HEK293 (cell line): ENCODE measurements around the gene DMAC2L.

Experiments used
- FEZF1 ChIP-seq: fragments of 450-650 bp; formaldehyde crosslinking; IDR thresholded peaks from 2 replicates; pipeline ENCODE4 v1.5.1; 2016; ENCODE audit warnings: missing biosample characterization, missing genetic modification characterization
- GLI2 ChIP-seq: fragments of 450-650 bp; formaldehyde crosslinking; IDR thresholded peaks from 2 replicates; pipeline ENCODE4; 2017; ENCODE audit warnings: missing biosample characterization, missing genetic modification characterization, low read depth, borderline replicate concordance
- GLI4 ChIP-seq: fragments of 450-650 bp; formaldehyde crosslinking; IDR thresholded peaks from 2 replicates; pipeline ENCODE4 v1.5.1; 2016; ENCODE audit warnings: missing biosample characterization, missing genetic modification characterization
- GLIS2 ChIP-seq: fragments of 450-650 bp; formaldehyde crosslinking; IDR thresholded peaks from 2 replicates; pipeline ENCODE4 v1.5.1; 2016; ENCODE audit warnings: missing biosample characterization, missing genetic modification characterization
- HOXA7 ChIP-seq: sonication (generic); formaldehyde crosslinking; IDR thresholded peaks from 2 replicates; pipeline ENCODE4 v1.8.1; 2022; ENCODE audit warnings: missing genetic modification reagents, borderline replicate concordance
- IKZF3 ChIP-seq: fragments of 450-650 bp; IDR thresholded peaks from 2 replicates; pipeline ENCODE4 v1.5.0; 2018; ENCODE audit warnings: missing biosample characterization, mild to moderate bottlenecking, missing genetic modification characterization, moderate library complexity
- SP2 ChIP-seq: fragments of 450-650 bp; formaldehyde crosslinking; IDR thresholded peaks from 2 replicates; pipeline ENCODE4 v1.5.1; 2016; ENCODE audit warnings: missing biosample characterization, missing genetic modification characterization
- YY2 ChIP-seq: fragments of 450-650 bp; formaldehyde crosslinking; IDR thresholded peaks from 2 replicates; pipeline ENCODE4 v1.5.1; 2016; ENCODE audit warnings: missing biosample characterization, missing genetic modification characterization
- ZBTB11 ChIP-seq: fragments of 450-650 bp; formaldehyde crosslinking; conservative IDR thresholded peaks from 2 replicates; pipeline ENCODE4 v1.5.1; 2016; ENCODE audit warnings: low read depth, missing biosample characterization, missing genetic modification characterization
- ZBTB48 ChIP-seq: fragments of 450-650 bp; formaldehyde crosslinking; IDR thresholded peaks from 2 replicates; pipeline ENCODE4 v1.5.1; 2016; ENCODE audit warnings: missing biosample characterization, missing genetic modification characterization
- ZEB2 ChIP-seq: fragments of 450-650 bp; formaldehyde crosslinking; IDR thresholded peaks from 2 replicates; pipeline ENCODE4 v1.5.1; 2016; ENCODE audit warnings: missing biosample characterization, missing genetic modification characterization
- ZFHX2 ChIP-seq: fragments of 450-650 bp; formaldehyde crosslinking; conservative IDR thresholded peaks from 2 replicates; pipeline ENCODE4 v1.5.1; 2016; ENCODE audit warnings: missing biosample characterization, missing genetic modification characterization
- ZNF138 ChIP-seq: fragments of 450-650 bp; formaldehyde crosslinking; IDR thresholded peaks from 2 replicates; pipeline ENCODE4 v1.5.1; 2016; ENCODE audit warnings: missing biosample characterization, missing genetic modification characterization, borderline replicate concordance
- ZNF140 ChIP-seq: fragments of 450-650 bp; formaldehyde crosslinking; IDR thresholded peaks from 2 replicates; pipeline ENCODE4 v1.5.1; 2016; ENCODE audit warnings: missing biosample characterization, missing genetic modification characterization
- ZNF157 ChIP-seq: fragments of 450-650 bp; formaldehyde crosslinking; IDR thresholded peaks from 2 replicates; pipeline ENCODE4 v1.5.1; 2016; ENCODE audit warnings: missing biosample characterization, missing genetic modification characterization
- ZNF214 ChIP-seq: fragments of 450-650 bp; formaldehyde crosslinking; IDR thresholded peaks from 2 replicates; pipeline ENCODE4 v1.5.1; 2017; ENCODE audit warnings: missing biosample characterization, mild to moderate bottlenecking, missing genetic modification characterization, borderline replicate concordance
- ZNF221 ChIP-seq: fragments of 450-650 bp; formaldehyde crosslinking; IDR thresholded peaks from 2 replicates; pipeline ENCODE4 v1.5.1; 2017; ENCODE audit warnings: missing biosample characterization, missing genetic modification characterization, borderline replicate concordance
- ZNF48 ChIP-seq: fragments of 450-650 bp; formaldehyde crosslinking; IDR thresholded peaks from 2 replicates; pipeline ENCODE4 v1.5.1; 2016; ENCODE audit warnings: missing biosample characterization, missing genetic modification characterization
- ZNF514 ChIP-seq: fragments of 450-650 bp; formaldehyde crosslinking; IDR thresholded peaks from 2 replicates; pipeline ENCODE4 v1.5.1; 2016; ENCODE audit warnings: missing biosample characterization, missing genetic modification characterization
- ZNF548 ChIP-seq: fragments of 450-650 bp; formaldehyde crosslinking; IDR thresholded peaks from 2 replicates; pipeline ENCODE4 v1.5.1; 2016; ENCODE audit warnings: missing biosample characterization, missing genetic modification characterization
- ZNF580 ChIP-seq: fragments of 450-650 bp; formaldehyde crosslinking; IDR thresholded peaks from 2 replicates; pipeline ENCODE4 v1.5.1; 2016; ENCODE audit warnings: missing biosample characterization, missing genetic modification characterization
- ZNF600 ChIP-seq: fragments of 450-650 bp; formaldehyde crosslinking; IDR thresholded peaks from 2 replicates; pipeline ENCODE4 v1.5.1; 2016; ENCODE audit warnings: missing biosample characterization, missing genetic modification characterization
- ZNF621 ChIP-seq: fragments of 450-650 bp; formaldehyde crosslinking; IDR thresholded peaks from 2 replicates; pipeline ENCODE4 v1.5.1; 2017; ENCODE audit warnings: missing biosample characterization, missing genetic modification characterization
- ZNF629 ChIP-seq: fragments of 450-650 bp; formaldehyde crosslinking; IDR thresholded peaks from 2 replicates; pipeline ENCODE4 v1.5.1; 2017; ENCODE audit warnings: missing biosample characterization, missing genetic modification characterization
- ZNF658 ChIP-seq: fragments of 450-650 bp; formaldehyde crosslinking; IDR thresholded peaks from 2 replicates; pipeline ENCODE4; 2016; ENCODE audit warnings: missing biosample characterization, missing genetic modification characterization
- ZNF701 ChIP-seq: fragments of 450-650 bp; formaldehyde crosslinking; IDR thresholded peaks from 2 replicates; pipeline ENCODE4 v1.5.1; 2016; ENCODE audit warnings: missing biosample characterization, missing genetic modification characterization
- ZNF843 ChIP-seq: fragments of 450-650 bp; formaldehyde crosslinking; IDR thresholded peaks from 2 replicates; pipeline ENCODE4 v1.5.1; 2016; ENCODE audit warnings: missing biosample characterization, missing genetic modification characterization
- ZSCAN23 ChIP-seq: fragments of 450-650 bp; formaldehyde crosslinking; IDR thresholded peaks from 2 replicates; pipeline ENCODE4 v1.5.1; 2016; ENCODE audit warnings: missing biosample characterization, missing genetic modification characterization
- ZSCAN30 ChIP-seq: fragments of 450-650 bp; IDR thresholded peaks from 2 replicates; pipeline ENCODE4 v1.5.1; 2018; ENCODE audit warnings: missing biosample characterization, mild to moderate bottlenecking, missing genetic modification characterization, moderate library complexity
- TF ChIP-seq, protein P1 (sequence below): fragments of 450-650 bp; formaldehyde crosslinking; IDR thresholded peaks from 2 replicates; pipeline ENCODE4 v1.5.1; 2016; ENCODE audit warnings: missing biosample characterization, missing genetic modification characterization, borderline replicate concordance
- TF ChIP-seq, protein P2 (sequence below): fragments of 450-650 bp; formaldehyde crosslinking; IDR thresholded peaks from 2 replicates; pipeline ENCODE4 v1.5.1; 2016; ENCODE audit warnings: missing biosample characterization, missing genetic modification characterization
- TF ChIP-seq, protein P3 (sequence below): fragments of 450-650 bp; formaldehyde crosslinking; IDR thresholded peaks from 2 replicates; pipeline ENCODE4; 2016; ENCODE audit warnings: missing biosample characterization, missing genetic modification characterization

Gene DMAC2L

DNA sequence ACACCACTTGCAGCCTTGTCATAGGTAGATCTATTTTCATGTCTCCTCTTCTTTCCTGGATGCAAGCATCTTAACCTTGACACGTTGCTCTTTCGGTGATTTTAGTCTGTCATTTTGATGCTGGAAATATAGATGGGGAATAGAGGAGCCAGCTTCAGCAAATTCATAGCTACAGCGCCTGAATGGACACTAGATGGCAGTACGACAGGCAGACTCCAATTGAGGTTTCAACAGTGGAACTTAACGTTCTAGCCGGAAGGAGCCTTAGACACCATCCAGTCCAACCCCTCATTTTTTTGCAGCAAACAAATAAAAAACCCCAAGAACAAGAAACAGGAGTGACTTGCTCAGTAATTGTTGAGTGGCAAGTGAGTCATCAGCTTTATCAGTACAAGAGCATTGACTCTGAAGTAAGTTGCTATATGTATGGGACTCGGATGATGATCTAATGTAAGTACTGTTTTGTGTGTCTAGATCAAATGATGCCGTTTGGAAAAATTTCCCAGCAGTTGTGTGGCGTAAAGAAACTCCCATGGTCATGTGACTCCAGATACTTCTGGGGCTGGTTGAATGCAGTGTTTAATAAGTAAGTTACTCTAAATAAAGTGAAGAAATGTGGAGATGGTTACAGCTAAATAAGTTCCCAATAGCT lies 9.0 kb downstream of the DMAC2L start (continued):
- TF ChIP-seq ZNF629 (peak; percentile 95), ZNF621 (tag by site-specific recombination) (no peak), ZNF214 (tag by site-specific recombination) (no peak), ZNF48 (tag by site-specific recombination) (no peak), HOXA7 (no peak), ZNF580 (tag by site-specific recombination) (no peak), ZBTB11 (tag by site-specific recombination) (peak; percentile 47; the same call in 1 of the 2 replicates), ZEB2 (peak; percentile 93), ZNF138 (tag by site-specific recombination) (no peak), GLIS2 (no peak), ZSCAN30 (no peak), GLI4 (tag by site-specific recombination) (no peak), ZSCAN23 (tag by site-specific recombination) (no peak), GLI2 (tag by site-specific recombination) (no peak), SP2 (tag by site-specific recombination) (peak; percentile 70), ZBTB48 (tag by site-specific recombination) (no peak), ZNF221 (tag by site-specific recombination) (no peak), ZNF658 (tag by site-specific recombination) (no peak), ZFHX2 (tag by site-specific recombination) (no peak), FEZF1 (tag by site-specific recombination) (no peak; the same call in 1 of the 2 replicates), ZNF157 (tag by site-specific recombination) (no peak), ZNF843 (tag by site-specific recombination) (peak; percentile 32; the same call in 1 of the 2 replicates), ZNF701 (tag by site-specific recombination) (no peak), ZNF548 (tag by site-specific recombination) (no peak), ZNF514 (no peak), ZNF600 (peak; percentile 50; the same call in 1 of the 2 replicates), YY2 (tag by site-specific recombination) (no peak), IKZF3 (tag by site-specific recombination) (peak; percentile 67), ZNF140 (tag by site-specific recombination) (no peak)
- TF ChIP-seq, protein P1, sequence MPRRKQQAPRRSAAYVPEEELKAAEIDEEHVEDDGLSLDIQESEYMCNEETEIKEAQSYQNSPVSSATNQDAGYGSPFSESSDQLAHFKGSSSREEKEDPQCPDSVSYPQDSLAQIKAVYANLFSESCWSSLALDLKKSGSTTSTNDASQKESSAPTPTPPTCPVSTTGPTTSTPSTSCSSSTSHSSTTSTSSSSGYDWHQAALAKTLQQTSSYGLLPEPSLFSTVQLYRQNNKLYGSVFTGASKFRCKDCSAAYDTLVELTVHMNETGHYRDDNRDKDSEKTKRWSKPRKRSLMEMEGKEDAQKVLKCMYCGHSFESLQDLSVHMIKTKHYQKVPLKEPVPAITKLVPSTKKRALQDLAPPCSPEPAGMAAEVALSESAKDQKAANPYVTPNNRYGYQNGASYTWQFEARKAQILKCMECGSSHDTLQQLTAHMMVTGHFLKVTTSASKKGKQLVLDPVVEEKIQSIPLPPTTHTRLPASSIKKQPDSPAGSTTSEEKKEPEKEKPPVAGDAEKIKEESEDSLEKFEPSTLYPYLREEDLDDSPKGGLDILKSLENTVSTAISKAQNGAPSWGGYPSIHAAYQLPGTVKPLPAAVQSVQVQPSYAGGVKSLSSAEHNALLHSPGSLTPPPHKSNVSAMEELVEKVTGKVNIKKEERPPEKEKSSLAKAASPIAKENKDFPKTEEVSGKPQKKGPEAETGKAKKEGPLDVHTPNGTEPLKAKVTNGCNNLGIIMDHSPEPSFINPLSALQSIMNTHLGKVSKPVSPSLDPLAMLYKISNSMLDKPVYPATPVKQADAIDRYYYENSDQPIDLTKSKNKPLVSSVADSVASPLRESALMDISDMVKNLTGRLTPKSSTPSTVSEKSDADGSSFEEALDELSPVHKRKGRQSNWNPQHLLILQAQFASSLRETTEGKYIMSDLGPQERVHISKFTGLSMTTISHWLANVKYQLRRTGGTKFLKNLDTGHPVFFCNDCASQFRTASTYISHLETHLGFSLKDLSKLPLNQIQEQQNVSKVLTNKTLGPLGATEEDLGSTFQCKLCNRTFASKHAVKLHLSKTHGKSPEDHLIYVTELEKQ (tag by site-specific recombination): peak; percentile 61; the same call in 1 of the 2 replicates
- TF ChIP-seq, protein P2, sequence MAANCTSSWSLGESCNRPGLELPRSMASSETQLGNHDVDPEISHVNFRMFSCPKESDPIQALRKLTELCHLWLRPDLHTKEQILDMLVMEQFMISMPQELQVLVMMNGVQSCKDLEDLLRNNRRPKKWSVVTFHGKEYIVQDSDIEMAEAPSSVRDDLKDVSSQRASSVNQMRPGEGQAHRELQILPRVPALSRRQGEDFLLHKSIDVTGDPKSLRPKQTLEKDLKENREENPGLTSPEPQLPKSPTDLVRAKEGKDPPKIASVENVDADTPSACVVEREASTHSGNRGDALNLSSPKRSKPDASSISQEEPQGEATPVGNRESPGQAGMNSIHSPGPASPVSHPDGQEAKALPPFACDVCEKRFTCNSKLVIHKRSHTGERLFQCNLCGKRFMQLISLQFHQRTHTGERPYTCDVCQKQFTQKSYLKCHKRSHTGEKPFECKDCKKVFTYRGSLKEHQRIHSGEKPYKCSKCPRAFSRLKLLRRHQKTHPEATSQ: no peak
- TF ChIP-seq, protein P3, sequence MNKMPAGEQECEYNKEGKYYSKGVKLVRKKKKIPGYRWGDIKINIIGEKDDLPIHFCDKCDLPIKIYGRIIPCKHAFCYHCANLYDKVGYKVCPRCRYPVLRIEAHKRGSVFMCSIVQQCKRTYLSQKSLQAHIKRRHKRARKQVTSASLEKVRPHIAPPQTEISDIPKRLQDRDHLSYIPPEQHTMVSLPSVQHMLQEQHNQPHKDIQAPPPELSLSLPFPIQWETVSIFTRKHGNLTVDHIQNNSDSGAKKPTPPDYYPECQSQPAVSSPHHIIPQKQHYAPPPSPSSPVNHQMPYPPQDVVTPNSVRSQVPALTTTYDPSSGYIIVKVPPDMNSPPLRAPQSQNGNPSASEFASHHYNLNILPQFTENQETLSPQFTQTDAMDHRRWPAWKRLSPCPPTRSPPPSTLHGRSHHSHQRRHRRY (tag by site-specific recombination): no peak
